Measurements from ENCODE around the gene FOXD1.

DNA sequence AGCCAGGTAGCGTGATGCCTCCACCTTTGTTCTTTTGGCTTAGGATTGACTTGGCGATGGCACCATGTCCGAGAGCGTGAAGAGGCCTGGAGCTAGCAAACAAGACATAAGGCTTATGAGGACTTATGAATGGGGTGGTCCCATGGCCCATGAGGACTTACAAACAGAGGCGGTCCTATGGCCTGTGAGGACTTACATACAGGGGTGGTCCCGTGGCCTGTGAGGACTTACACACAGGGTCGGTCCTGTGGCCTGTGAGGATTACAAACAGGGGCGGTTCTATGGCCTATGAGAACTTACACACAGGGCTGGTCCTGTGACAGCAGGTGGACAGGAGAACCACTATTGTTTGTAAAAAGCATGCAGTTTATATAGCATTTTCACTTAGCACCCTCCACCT, 21.3 kb upstream of the FOXD1 start:
- TF ChIP-seq, protein P1, sequence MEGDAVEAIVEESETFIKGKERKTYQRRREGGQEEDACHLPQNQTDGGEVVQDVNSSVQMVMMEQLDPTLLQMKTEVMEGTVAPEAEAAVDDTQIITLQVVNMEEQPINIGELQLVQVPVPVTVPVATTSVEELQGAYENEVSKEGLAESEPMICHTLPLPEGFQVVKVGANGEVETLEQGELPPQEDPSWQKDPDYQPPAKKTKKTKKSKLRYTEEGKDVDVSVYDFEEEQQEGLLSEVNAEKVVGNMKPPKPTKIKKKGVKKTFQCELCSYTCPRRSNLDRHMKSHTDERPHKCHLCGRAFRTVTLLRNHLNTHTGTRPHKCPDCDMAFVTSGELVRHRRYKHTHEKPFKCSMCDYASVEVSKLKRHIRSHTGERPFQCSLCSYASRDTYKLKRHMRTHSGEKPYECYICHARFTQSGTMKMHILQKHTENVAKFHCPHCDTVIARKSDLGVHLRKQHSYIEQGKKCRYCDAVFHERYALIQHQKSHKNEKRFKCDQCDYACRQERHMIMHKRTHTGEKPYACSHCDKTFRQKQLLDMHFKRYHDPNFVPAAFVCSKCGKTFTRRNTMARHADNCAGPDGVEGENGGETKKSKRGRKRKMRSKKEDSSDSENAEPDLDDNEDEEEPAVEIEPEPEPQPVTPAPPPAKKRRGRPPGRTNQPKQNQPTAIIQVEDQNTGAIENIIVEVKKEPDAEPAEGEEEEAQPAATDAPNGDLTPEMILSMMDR (conservative IDR thresholded peaks at IDR 0.05; ENCODE audit: low read depth, low read length), result no peak
- TF ChIP-seq EZH2 (IDR thresholded peaks at IDR 0.05; ENCODE audit: borderline replicate concordance, low read depth, low read length, poor library complexity, severe bottlenecking), result no peak

Data from A673 (cell line).